CMK (cell line): ENCODE results near the gene PLCG2.
"Not testable (repeated sequence)": the region's sequence is repeated elsewhere in the genome, so short reads cannot be mapped to it uniquely, and the experiment has no call there.

Source experiments
- DNase-seq: peaks from one replicate; pipeline ENCODE4 v3.0.0-alpha.2; 2010; ENCODE audit warnings: low read depth

PLCG2 gene

GRCh38 chr16:81997738-81998137, 218.6 kb downstream of the PLCG2 start:
- no peak for DNase-seq

GRCh38 chr16:82002831-82003230, 223.7 kb downstream of the PLCG2 start:
- no peak for DNase-seq

- no peak for DNase-seq
These were observed 225.5 kb downstream of the PLCG2 start for GRCh38 chr16:82004601-82005000.

DNA sequence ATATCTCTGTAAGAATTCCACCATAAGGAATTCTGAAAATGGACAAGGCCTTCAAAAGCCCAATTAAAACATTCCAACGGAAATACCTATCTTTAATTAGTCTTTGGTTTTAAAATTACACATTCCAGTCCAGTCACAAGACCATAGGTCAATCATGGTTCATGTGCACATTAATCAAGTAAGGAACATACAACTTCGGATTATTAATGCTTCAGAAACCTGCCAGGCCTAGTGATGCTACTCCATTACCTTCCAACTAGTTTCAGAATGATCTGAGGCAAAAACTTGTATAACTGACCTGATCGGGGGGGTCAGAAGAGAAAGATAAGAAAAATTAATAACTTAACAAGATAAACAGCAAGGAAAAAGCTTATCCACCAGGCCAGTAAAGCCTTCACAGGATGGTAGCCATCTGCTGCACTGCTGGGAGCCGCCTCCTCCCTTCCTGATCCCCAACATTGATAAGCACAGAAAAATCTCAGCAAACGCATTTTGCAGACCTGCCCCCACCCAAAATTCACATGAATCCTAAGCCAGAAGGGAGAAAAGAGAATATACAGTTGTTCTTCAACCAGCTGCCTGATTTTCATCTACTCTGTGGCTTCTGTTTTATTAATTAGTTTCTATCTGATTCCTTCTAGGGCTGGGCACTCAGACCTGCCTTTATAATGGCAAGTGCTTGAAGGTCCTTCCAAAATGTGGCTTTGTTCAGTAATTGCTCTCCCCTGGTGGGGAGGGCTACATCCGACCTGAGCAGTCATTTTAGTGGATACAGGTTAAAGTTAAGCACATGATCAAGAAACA, 226.1 kb downstream of the PLCG2 start:
- DNase-seq, result no peak

DNA sequence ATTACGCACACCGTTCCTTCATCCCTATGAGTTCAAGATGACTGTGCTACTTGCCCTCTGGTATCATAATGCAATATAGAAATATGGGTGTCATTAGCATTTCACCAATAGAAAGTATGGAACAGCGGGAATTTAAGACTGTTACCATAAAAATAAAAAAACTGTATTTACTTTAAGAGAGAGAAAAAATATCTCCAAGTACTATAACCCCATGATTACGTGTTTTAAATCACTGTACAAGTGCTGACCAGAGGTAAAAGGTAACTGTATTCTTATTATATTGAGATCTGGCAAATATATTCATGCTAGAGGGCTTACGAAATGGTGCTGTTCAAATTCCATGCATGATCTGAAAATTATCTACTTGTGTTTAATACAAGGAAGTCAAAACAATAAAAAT, 226.9 kb downstream of the PLCG2 start:
- DNase-seq, result no peak

- DNase-seq, result no peak
These were observed 228.1 kb downstream of the PLCG2 start for GRCh38 chr16:82007189-82007588.

GRCh38 chr16:82008957-82009592, 230.0 kb downstream of the PLCG2 start:
- no peak for DNase-seq

DNA sequence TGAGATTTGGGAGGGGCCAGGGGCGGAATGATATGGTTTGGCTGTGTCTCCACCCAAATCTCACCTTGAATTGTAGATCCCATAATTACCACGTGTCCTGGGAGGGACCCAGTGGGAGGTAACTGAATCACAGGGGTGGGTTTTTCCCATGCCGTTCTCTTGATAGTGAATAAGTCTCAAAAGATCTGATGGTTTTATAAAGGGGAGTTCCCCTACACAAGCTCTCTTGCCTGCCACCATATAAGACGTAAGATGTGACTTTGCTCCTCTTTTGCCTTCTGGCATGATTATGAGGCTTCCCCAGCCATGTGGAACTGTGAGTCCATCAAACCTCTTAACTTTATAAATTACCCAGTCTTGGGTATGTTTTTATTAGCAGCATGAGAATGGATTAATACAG, 230.7 kb downstream of the PLCG2 start:
- not testable (repeated sequence) for DNase-seq

GRCh38 chr16:82010649-82011048, 231.6 kb downstream of the PLCG2 start:
- DNase-seq, result no peak

DNA sequence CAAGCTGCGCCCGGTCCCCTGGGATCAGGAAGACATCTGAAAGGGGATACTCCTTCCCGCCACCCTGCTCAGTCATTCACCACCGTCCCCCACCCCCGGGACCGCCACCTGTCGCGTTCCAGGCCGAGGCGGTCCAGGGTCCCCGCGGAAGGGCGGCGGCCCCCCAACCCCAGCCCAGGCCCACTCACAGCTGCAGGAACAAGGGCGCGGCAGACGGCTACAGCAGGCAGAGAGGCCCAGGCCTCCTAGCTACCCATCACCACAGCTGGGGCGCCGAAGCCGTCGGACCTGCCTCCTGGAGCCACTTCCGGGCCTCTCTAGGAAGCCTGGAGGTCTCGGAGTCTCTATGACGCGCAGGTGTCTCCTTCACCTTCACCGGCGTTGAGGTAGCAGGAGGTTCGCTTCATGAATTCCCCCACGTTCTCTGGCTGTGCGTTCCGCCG, 232.1 kb downstream of the PLCG2 start, which contains the start of gene SDR42E1:
SDR42E1 (minus strand) TSS at position 272 of the 443 bp plus-strand sequence. CDS start 10,612 bp downstream, outside the sequence.
- DNase-seq, result no peak
